H1 (cell line): ENCODE results near the gene COX17. TPM values are rescaled to one million over a fixed set of nuclear protein-coding genes. Genes with fewer than 3 reads are reported as not detected.

Experiments used
- CTCF ChIA-PET: fragments of 300-600 bp; sonication (Branson Sonifier 250); formaldehyde crosslinking; loops from one replicate; lab custom pipeline; 2021; ENCODE audit not compliant: partially characterized antibody; lab: Charles Lee
- POLR2A ChIA-PET: fragments of 300-600 bp; sonication (Branson Sonifier 250); formaldehyde crosslinking; loops from one replicate; lab custom pipeline; 2021; ENCODE audit warnings: inconsistent platforms; ENCODE audit not compliant: partially characterized antibody; lab: Charles Lee
- DNase-seq, 2 experiments: peaks; one replicate each; pipeline versions ENCODE4 v3.0.0 to v3.0.0-alpha.2; 2010 to 2022; ENCODE audit warnings: low spot score in 2 of 2, low read depth in 1 of 2, mixed read lengths in 1 of 2
- FAIRE-seq: peaks from 2 replicates; lab custom pipeline; 2011; peaks lifted over from hg19 to GRCh38; lab: Jason Lieb, UNC
- H2AFZ ChIP-seq: 2 replicates; pipeline ENCODE4 v1.8.1; 2012; ENCODE audit warnings: low read length, inconsistent platforms
- H2AK5ac ChIP-seq: 2 replicates; pipeline ENCODE4 v1.6.1; 2013; ENCODE audit warnings: low read depth, low read length
- H2BK120ac ChIP-seq: replicated peaks from 2 replicates; pipeline ENCODE3; 2013; ENCODE audit warnings: low read depth, low read length, inconsistent platforms
- H2BK12ac ChIP-seq: 2 replicates; pipeline ENCODE4 v1.6.1; 2013; ENCODE audit warnings: low read depth, low read length
- H2BK15ac ChIP-seq: 2 replicates; pipeline ENCODE4 v1.6.1; 2013; ENCODE audit warnings: low read length
- H2BK20ac ChIP-seq: 2 replicates; pipeline ENCODE4 v1.6.1; 2013; ENCODE audit warnings: low read length
- H2BK5ac ChIP-seq: 2 replicates; pipeline ENCODE4 v1.6.1; 2013; ENCODE audit warnings: low read depth, low read length
- H3K14ac ChIP-seq: 2 replicates; pipeline ENCODE4 v1.6.1; 2013; ENCODE audit warnings: inconsistent platforms; ENCODE audit not compliant: insufficient read length
- H3K18ac ChIP-seq: 2 replicates; pipeline ENCODE4 v1.6.1; 2013; ENCODE audit warnings: low read length; ENCODE audit errors: extremely low read depth
- H3K23ac ChIP-seq: 2 replicates; pipeline ENCODE4 v1.6.1; 2013; ENCODE audit warnings: inconsistent platforms; ENCODE audit not compliant: insufficient read length
- H3K23me2 ChIP-seq: 2 replicates; pipeline ENCODE4 v1.6.1; 2013; ENCODE audit warnings: low read depth, low read length
- H3K27ac ChIP-seq: 2 replicates; pipeline ENCODE4 v1.6.1; 2011; ENCODE audit warnings: low read depth, low read length, inconsistent platforms
- H3K27me3 ChIP-seq, 4 experiments: replicated peaks in 1 of 4; 1 replicate in 1 of 4; 2 replicates in 3 of 4; pipeline versions ENCODE4 v1.6.1 to v1.8.1; 2011 to 2013; ENCODE audit warnings: low read length in 3 of 4, mild to moderate bottlenecking in 3 of 4, inconsistent platforms in 2 of 4, mixed read lengths in 2 of 4, moderate library complexity in 1 of 4; ENCODE audit not compliant: control insufficient read depth in 3 of 4, insufficient read depth in 3 of 4; ENCODE audit errors: extremely low read depth in 1 of 4
- H3K36me3 ChIP-seq, 4 experiments: 2 replicates each; pipeline versions ENCODE4 v1.6.1 to v1.8.1; 2011 to 2013; ENCODE audit warnings: mild to moderate bottlenecking in 4 of 4, low read length in 3 of 4, moderate library complexity in 2 of 4, control low read depth in 1 of 4, inconsistent platforms in 1 of 4; ENCODE audit not compliant: insufficient read depth in 4 of 4, control insufficient read depth in 2 of 4
- H3K4ac ChIP-seq: replicated peaks from 2 replicates; pipeline ENCODE3; 2013; ENCODE audit warnings: low read length, low read depth, mixed read lengths, inconsistent platforms; ENCODE audit not compliant: insufficient read length
- H3K4me1 ChIP-seq, 4 experiments: replicated peaks in 1 of 4; 1 replicate in 1 of 4; 2 replicates in 3 of 4; pipeline versions ENCODE4 v1.6.1 to v1.8.1; 2011 to 2013; ENCODE audit warnings: low read length in 3 of 4, inconsistent platforms in 2 of 4, mixed read lengths in 1 of 4; ENCODE audit not compliant: insufficient read depth in 4 of 4, control insufficient read depth in 3 of 4
- H3K4me2 ChIP-seq, 2 experiments: 2 replicates each; pipeline versions ENCODE4 v1.6.1 to v1.8.1; 2011 to 2013; ENCODE audit warnings: low read depth in 2 of 2, low read length in 2 of 2, control low read depth in 1 of 2, inconsistent platforms in 1 of 2, mild to moderate bottlenecking in 1 of 2; ENCODE audit not compliant: insufficient read depth in 1 of 2
- H3K4me3 ChIP-seq, 4 experiments: fragments of 200-600, 300-600 bp in 1 of 4; sonication (generic), shearing (Covaris generic), sonication (Bioruptor Twin) in 1 of 4; 2 replicates each; pipeline versions ENCODE4 v1.5.1 to v1.8.1; 2011 to 2016; ENCODE audit warnings: low read length in 4 of 4, low read depth in 3 of 4, control low read depth in 2 of 4, inconsistent platforms in 2 of 4, mild to moderate bottlenecking in 2 of 4, mixed read lengths in 1 of 4, moderate library complexity in 1 of 4; ENCODE audit not compliant: insufficient read depth in 2 of 4; ENCODE audit errors: extremely low read depth in 1 of 4
- H3K56ac ChIP-seq: replicated peaks from 2 replicates; pipeline ENCODE3; 2013; ENCODE audit warnings: low read depth, mild to moderate bottlenecking, mixed read lengths, low read length, inconsistent platforms; ENCODE audit not compliant: insufficient read length
- H3K79me1 ChIP-seq: 2 replicates; pipeline ENCODE4 v1.6.1; 2013; ENCODE audit warnings: low read depth, low read length, control low read depth
- H3K79me2 ChIP-seq, 2 experiments: 2 replicates each; pipeline versions ENCODE4 v1.6.1 to v1.8.1; 2012 to 2013; ENCODE audit warnings: low read length in 2 of 2, mild to moderate bottlenecking in 2 of 2, inconsistent platforms in 1 of 2; ENCODE audit not compliant: insufficient read depth in 2 of 2, control insufficient read depth in 1 of 2
- H3K9ac ChIP-seq, 4 experiments: replicated peaks in 1 of 4; 1 replicate in 1 of 4; 2 replicates in 3 of 4; pipeline versions ENCODE4 v1.6.1 to v1.8.1; 2011 to 2013; ENCODE audit warnings: low read depth in 3 of 4, low read length in 3 of 4, control low read depth in 2 of 4, mild to moderate bottlenecking in 2 of 4, moderate library complexity in 2 of 4, inconsistent platforms in 1 of 4; ENCODE audit errors: extremely low read depth in 1 of 4
- H3K9me3 ChIP-seq, 2 experiments: 2 replicates each; pipeline versions ENCODE4 v1.6.1 to v1.8.1; 2012 to 2013; ENCODE audit warnings: mild to moderate bottlenecking in 2 of 2, moderate library complexity in 2 of 2, control low read depth in 1 of 2, inconsistent platforms in 1 of 2, low read depth in 1 of 2, low read length in 1 of 2, mixed read lengths in 1 of 2; ENCODE audit not compliant: insufficient read depth in 2 of 2
- H4K20me1 ChIP-seq, 2 experiments: replicated peaks in 1 of 2; 2 replicates each; pipeline versions ENCODE3 to v1.8.1; 2011 to 2013; ENCODE audit warnings: inconsistent platforms in 2 of 2, low read length in 2 of 2, mild to moderate bottlenecking in 1 of 2; ENCODE audit not compliant: insufficient read depth in 2 of 2, control insufficient read depth in 1 of 2
- H4K5ac ChIP-seq: 2 replicates; pipeline ENCODE4 v1.6.1; 2013; ENCODE audit warnings: low read length, low read depth, mixed read lengths, inconsistent platforms; ENCODE audit not compliant: insufficient read length
- H4K8ac ChIP-seq: 2 replicates; pipeline ENCODE4 v1.8.0; 2013; ENCODE audit warnings: mild to moderate bottlenecking, moderate library complexity, low read length, inconsistent platforms; ENCODE audit not compliant: insufficient read depth; ENCODE audit errors: extremely low read depth
- H4K91ac ChIP-seq: replicated peaks from 2 replicates; pipeline ENCODE3; 2013; ENCODE audit warnings: low read length, mixed read lengths, inconsistent platforms; ENCODE audit not compliant: insufficient read length
- ATF2 ChIP-seq: IDR thresholded peaks from 2 replicates; pipeline ENCODE4 v1.6.1; 2012; ENCODE audit warnings: low read length, inconsistent platforms
- WGBS, 2 experiments: shearing (Covaris generic) in 1 of 2; methylation state at CpG; one replicate each; pipeline versions ENCODE4 v1.1.6 to v1.1.7; 2013 to 2015; ENCODE audit warnings: low lambda C conversion rate in 2 of 2, mixed read lengths in 2 of 2, inconsistent platforms in 1 of 2, low coverage in 1 of 2, missing lambda C conversion rate in 1 of 2; ENCODE audit not compliant: insufficient replicate concordance in 2 of 2, insufficient coverage in 1 of 2, insufficient read length in 1 of 2; ENCODE audit errors: extremely low coverage in 1 of 2, missing lambda C conversion rate in 1 of 2; 5-methylcytosine and 5-hydroxymethylcytosine counted together
- polyA plus RNA-seq, 7 experiments: library from polyadenylated mRNA; depleted of rRNA in 3 of 7; stranded (reverse) in 5 of 7; unstranded in 2 of 7; fragments of >200 nt in 5 of 7; fragments of 200-250 nt in 2 of 7; gene quantifications; 1 replicate in 5 of 7; 2 replicates in 1 of 7; 4 replicates in 1 of 7; pipeline versions ENCODE4 v1.2.1 to v1.2.3, GENCODE V29; 2011 to 2013; ENCODE audit warnings: missing spikeins in 2 of 7, mixed read lengths in 2 of 7
- total RNA-seq: library from RNA; stranded (reverse); fragmentation: NEBNext Ultra II Directional; extraction: Animal tissue kit (Norgen Biotek cat#: 25700); gene quantifications from 2 replicates; pipeline ENCODE4 v1.2.1, GENCODE V29; 2021

The COX17 gene
- total and polyA plus RNA-seq, 2 of the 8 experiments (the other 6 are each of a cell fraction or from before 2014, with no cell fraction given) = 34.2 to 43.0 TPM

- H3K36me3 ChIP-seq = no peaks in the 10 kb centered on the region
- no peak overlapping the region for H3K23ac ChIP-seq
- H3K4me3 ChIP-seq = no peak overlapping the region
- WGBS, 2 experiments = 73 to 100% methylated on average over 1 to 3 of the region's 3 CpGs
- H3K4ac ChIP-seq = no peak overlapping the region
- POLR2A ChIA-PET = no interaction called here
- no peak overlapping the region for H2BK12ac ChIP-seq
- FAIRE-seq (no peak), DNase-seq (no peak)
- no peaks in the 10 kb centered on the region for H4K20me1 ChIP-seq
- CTCF ChIA-PET = interaction anchor here (0.9 to 3.0 kb wide), 3 partner anchors 8 to 49 kb away, joined by 3 to 10 read pairs (median 5); no protein-coding TSS in a partner anchor
- H2BK20ac ChIP-seq = no peak overlapping the region
- H2AFZ ChIP-seq = no peak overlapping the region
- no peaks in the 10 kb centered on the region for H3K27me3 ChIP-seq
- no peaks in the 10 kb centered on the region for H3K23me2 ChIP-seq
- H3K27ac ChIP-seq = no peak overlapping the region
- H2BK5ac ChIP-seq = no peak overlapping the region
- H3K4me1 ChIP-seq = peaks cover 0 to 7% (median 2%) of the 10 kb centered on the region in 4 experiments; a peak in 3 of 7 replicates
- H3K9me3 ChIP-seq = no peaks in the 10 kb centered on the region
- H3K9ac ChIP-seq = no peak overlapping the region
- H3K56ac ChIP-seq = no peak overlapping the region
- H4K8ac ChIP-seq = no peak overlapping the region
- H2BK15ac ChIP-seq = no peak overlapping the region
- H2BK120ac ChIP-seq = no peak overlapping the region
- TF ChIP-seq ATF2 = no peak
- no peak overlapping the region for H3K18ac ChIP-seq
- H4K5ac ChIP-seq = no peak overlapping the region
- H3K79me1 ChIP-seq = no peaks in the 10 kb centered on the region
- no peak overlapping the region for H3K14ac ChIP-seq
- H3K79me2 ChIP-seq = no peaks in the 10 kb centered on the region
- H2AK5ac ChIP-seq = no peak overlapping the region
- no peak overlapping the region for H4K91ac ChIP-seq
- H3K4me2 ChIP-seq = no peak overlapping the region
These were observed 27.4 kb downstream of the COX17 start for GRCh38 chr3:119649761-119650160.
